GM18508 (cell line): ENCODE measurements around the gene MTFMT.
"Not testable (repeated sequence)": the region's sequence is repeated elsewhere in the genome, so short reads cannot be mapped to it uniquely, and the experiment has no call there.

ENCODE experiments used
- ATAC-seq: cut with Tn5 transposase; IDR thresholded peaks from one replicate; pipeline ENCODE4 v1.9.1; 2021; ENCODE audit warnings: moderate number of reproducible peaks; ENCODE audit not compliant: insufficient read depth, unreplicated experiment

The MTFMT gene

DNA sequence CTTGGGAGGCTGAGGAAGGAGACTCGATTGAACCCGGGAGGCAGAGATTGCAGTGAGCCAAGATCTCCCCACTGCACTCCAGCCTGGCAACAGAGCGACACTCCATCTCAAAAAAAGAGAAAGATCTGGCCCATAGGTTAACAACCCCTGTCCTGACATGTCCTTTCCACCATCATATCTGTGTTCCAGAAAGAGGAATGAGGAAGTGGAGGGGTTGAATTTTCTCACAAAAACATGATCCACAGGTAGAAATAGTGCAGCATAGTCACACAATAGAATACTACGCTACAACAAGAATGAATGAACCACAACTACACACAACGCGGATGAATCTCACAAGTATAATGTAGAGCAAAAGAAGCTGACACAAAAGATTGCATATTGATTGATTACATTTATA is 11.0 kb upstream of the MTFMT start:
- ATAC-seq = no peak

DNA sequence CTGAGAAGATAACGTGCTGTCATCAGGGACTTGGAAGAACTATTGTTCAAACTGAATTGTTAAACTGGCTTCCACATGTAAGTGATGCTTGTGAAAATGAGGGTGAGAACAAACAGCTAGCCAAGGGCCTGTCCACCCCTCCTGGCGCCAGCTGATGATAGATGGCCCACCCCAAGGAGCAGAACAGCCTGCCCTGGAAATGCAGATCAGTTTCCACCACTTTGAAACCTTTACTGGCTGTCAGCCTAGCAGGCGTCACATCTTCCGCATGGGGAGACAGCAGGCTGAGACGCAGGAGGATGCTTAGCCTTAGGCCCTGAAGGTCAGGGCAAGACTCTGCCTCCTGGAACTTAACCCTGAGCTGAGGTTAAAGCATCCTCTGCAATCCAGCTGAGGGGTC is 9.4 kb upstream of the MTFMT start:
- no peak for ATAC-seq

DNA sequence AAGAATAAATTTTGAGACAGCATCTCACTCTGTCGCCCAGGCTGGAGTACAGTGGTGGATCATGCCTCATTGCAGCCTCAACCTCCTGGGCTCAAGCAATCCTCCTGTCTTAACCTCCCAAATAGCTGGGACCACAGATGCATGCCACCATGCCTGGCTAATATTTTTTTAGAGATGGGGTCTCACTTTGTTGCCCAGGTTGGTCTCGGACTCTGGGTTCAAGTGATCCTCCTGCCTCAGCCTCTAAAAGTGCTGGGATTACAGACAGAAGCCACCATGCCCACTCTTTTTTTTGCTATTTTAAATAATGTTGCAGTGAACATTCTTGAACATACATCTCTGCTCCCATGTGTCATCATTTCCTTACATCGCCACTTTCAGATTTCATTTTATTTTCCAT is 9.0 kb upstream of the MTFMT start:
- no peak for ATAC-seq

DNA sequence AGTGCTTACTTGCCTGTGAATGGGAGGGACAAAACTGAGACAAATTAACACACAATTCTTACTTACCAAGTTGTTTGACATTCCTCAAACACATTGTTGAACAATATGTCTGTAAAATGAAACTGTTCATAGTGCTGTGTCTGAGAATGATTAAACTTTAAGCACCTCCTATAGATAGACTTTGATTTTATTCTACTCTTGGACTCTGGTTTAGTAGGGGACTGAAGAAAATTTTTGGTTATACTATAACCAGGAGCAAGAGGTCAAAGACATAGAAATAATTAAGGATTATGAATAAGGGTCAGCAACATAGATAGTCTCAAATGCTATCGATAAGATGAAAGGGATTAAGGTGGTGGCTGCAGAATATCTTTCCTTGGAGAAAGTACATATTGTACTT is 7.9 kb upstream of the MTFMT start:
- no peak for ATAC-seq

GRCh38 chr15:65034719-65035118 is 5.3 kb upstream of the MTFMT start:
- ATAC-seq = no peak

DNA sequence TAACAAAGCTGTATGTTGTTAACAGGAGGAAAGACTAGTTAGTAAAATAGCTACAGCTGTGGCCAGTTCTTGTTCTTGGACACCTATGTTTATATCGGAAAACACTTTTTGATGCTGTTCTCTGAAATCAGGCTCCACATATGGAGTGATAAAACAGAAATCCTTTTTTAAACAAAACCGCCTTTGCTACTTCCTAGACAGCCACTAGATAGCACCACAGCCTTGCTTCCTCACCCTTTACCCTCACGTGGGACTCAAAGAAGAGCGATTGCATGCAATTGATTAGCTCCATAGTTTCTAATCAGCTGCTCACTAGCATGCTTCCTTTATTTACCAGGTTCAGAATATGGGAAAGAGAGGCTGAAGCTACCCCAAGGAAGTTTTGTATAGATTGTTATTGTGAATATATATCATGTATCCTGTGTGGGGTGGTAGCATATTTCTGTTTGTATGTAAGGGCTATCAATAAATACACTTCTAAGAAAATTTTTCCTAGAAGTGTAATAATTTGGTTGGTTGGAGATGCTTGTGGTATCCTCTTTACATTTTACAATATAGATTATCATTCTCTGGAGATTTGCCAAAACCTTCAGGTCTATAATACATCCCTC is 4.3 kb upstream of the MTFMT start:
- ATAC-seq = no peak

DNA sequence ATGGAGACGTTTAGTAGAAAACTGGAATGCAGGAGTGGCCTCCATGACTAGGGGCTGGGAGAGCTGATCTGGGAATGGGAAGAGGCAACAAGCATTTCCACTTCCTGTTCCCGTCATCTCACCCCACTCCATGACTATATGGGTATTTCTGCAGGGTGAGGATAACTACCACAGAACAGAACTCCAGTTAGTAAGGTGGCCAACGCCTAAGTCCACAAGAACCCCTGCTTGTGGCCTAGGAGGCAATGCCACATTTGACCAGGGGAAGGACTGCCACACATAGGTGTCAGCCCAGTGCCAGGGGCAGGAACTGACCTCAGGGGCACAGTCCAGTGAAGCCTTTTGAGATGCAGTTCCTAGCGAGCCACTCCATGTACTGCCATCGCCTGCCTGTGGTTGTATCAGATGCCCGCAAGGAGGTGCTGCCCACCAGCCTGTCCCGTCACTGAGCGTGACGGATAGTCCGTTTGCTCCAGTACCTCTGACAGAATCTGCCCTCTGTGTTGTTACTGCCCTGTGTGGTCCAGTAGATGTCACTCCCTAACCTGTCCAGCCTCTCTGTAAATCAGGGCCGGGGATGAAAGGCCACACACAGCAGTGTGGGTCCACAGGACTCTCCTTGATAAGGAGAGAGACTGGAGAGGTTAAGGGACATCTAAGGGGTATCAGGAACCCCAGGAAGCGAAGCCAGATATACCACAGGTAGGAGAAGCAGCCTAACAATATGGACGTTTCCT is 3.5 kb upstream of the MTFMT start:
- ATAC-seq = no peak

GRCh38 chr15:65029736-65030208 is 333 bp upstream of the MTFMT start:
- ATAC-seq = no peak

GRCh38 chr15:65028338-65028737 is 1.1 kb downstream of the MTFMT start:
- ATAC-seq = no peak

DNA sequence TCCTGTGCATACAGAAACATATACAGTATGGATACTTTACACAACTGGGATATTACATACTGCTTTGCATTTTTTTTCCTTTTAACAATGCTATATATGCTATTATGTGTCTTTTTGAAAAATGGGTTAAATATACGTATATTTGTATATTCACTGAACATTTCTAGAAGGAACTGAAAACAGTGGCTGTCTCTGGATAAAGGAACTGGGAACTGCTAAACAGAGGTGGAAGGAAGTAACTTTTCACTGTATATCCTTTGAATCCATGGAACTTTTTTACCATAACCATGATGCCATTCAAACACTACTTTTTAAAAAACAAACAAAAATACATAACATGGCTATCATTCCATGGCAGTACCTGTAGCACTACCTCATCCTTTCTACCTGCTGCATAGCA is 1.8 kb downstream of the MTFMT start:
- no peak for ATAC-seq

DNA sequence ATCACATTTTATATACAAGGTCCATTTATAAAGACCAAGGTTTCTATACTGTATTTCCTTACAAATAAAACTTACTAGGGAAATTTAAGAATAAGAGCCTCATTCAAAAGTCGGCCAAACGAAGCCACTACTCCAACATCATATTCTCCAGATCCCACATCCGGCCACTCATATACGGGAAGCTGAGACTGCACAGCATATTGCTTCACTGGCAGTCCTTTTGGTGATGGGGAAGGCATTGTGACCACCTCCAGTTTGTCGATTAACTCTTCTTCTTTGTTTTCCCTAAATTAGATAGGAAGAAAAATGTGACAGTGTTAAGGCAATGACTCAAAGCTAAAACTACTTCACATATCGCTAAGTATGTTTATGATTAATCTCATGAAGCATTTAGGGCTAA is 2.7 kb downstream of the MTFMT start:
- ATAC-seq = no peak

DNA sequence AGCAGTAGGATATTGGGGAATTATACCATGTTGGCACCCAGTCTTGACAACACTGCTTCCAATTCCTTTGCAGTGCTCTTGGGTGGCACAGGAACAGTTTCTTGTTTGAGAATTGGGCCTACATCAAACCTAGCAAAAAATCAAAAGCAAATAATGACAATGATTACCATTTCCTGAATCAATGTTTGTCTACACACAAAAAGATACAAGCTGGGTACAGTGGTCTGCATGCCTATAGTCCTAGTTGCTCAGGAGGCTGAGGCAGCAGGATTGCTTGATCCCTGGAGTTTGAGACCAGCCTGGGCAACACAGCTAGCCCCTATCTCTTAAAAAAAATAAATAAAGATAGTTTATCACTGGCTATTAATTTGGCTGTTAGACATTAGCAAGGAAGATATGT is 8.0 kb downstream of the MTFMT start:
- ATAC-seq = no peak

GRCh38 chr15:65020419-65020818 is 9.0 kb downstream of the MTFMT start:
- no peak for ATAC-seq

- ATAC-seq = not testable (repeated sequence)
These were observed 18.2 kb downstream of the MTFMT start for GRCh38 chr15:65011198-65011597.

GRCh38 chr15:65008983-65009382 is 20.5 kb downstream of the MTFMT start:
- no peak for ATAC-seq

- no peak for ATAC-seq
These were observed 22.6 kb downstream of the MTFMT start for GRCh38 chr15:65006876-65007275.

- ATAC-seq = no peak
These were observed 24.4 kb downstream of the MTFMT start for GRCh38 chr15:65004993-65005392.

DNA sequence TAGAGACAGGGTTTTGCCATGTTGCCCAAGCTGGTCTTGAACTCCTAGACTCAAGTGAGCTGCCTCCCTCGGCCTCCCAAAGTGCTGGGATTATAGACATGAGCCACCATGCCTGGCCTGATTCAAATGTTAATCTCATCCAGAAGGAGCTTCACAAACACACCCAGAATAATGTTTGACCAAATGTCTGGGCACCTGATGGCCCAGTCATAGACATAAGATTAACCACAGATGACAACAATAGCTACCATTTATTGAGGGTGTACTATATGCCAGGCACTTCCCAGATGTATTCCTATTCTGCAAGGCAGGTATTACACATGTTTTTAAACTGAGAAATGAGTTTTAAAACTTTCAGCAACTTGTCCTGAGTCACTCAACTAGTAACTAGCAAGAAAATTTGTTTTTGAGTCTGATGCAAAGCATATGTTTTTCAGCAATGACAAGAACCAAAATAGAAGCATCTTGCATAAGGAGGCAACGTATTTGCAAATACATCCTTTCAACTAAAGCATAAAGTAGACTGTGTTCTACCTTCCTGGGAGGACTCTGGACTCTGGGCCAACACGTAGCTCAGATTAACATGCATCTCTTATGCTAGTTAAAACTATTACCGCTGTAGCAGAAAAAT is 31.6 kb downstream of the MTFMT start:
- no peak for ATAC-seq

DNA sequence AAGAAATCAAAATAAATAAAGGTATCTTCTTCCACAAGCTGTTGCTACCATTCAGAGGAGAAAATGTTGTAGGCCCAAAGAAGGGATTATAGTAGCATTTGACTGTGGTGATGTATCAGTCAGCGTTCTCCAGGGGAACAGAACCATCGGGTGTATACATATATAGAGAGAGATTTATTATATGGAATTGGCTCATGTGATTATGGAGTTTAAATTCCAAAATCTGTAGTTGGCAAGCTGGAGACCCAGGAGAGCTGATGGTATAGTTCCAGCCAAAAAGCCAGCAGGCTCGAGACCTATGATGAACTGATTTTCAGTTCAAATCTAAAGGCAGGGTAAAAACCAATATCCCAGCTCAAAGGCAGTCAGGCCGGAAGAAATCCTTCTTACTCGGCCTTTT is 32.4 kb downstream of the MTFMT start:
- ATAC-seq = no peak

DNA sequence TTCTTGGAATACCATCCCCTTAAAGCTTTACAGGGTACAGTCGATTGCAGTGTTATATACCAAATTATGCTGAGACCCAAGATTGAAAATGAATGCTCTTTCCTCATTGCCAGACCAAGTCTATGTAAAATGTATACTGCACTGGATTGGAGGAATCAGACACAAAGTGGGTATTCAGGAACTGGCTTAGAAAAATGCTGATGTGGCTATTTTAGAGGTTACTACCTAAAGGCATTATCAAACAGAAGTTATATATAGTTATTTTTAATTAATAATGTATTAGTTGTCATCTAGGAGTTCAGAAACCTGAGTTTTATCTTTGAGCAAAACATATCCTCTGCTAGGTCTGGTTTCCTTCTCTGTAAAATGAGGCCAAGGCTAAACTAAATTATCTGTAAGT is 36.1 kb downstream of the MTFMT start:
- no peak for ATAC-seq

DNA sequence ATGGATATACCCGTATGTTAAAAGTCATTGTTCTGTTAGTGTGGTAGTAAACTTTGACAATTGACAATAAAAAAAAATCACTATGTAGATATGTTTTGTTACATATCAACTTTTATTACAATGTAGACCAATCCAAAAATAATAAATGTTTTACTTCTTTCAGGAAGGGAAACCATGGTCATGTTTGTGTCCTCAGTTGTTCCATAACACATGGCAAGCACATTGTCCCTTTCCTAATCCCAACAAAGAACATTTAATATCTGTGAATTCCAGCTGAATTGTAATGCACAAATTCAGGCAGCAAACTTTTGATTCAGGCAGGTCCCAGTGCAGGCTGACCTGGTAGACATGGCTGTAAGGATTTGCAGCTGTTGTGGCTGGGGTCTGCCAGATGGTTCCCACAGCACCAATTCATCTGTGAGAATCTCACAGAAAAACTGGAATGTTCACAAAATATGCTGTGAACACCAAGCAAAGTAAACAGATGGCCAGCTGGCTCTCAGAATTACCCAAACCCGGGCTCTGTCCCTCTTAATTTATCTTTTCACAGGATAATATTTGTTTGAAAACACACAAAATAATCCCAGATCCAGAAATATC is 37.8 kb downstream of the MTFMT start:
- no peak for ATAC-seq

GRCh38 chr15:64990168-64990470 is 39.3 kb downstream of the MTFMT start:
- no peak for ATAC-seq
